Epithelial cell of esophagus (primary cell): Measurements from ENCODE around the gene ZFAND5.

Experiments
- DNase-seq: peaks from one replicate; pipeline ENCODE4 v3.0.0; 2010; ENCODE audit warnings: low read depth
- H3K4me3 ChIP-seq: 2 replicates; pipeline ENCODE4 v1.5.1; 2011; ENCODE audit warnings: mild to moderate bottlenecking, low read length, control low read depth
- TF ChIP-seq, protein P1 (sequence below): IDR thresholded peaks from 2 replicates; pipeline ENCODE4 v1.5.1; 2011; ENCODE audit warnings: low read depth, mild to moderate bottlenecking, low read length, control low read depth, inconsistent platforms; ENCODE audit not compliant: insufficient read depth; ENCODE audit errors: missing control alignments

Gene ZFAND5

DNA sequence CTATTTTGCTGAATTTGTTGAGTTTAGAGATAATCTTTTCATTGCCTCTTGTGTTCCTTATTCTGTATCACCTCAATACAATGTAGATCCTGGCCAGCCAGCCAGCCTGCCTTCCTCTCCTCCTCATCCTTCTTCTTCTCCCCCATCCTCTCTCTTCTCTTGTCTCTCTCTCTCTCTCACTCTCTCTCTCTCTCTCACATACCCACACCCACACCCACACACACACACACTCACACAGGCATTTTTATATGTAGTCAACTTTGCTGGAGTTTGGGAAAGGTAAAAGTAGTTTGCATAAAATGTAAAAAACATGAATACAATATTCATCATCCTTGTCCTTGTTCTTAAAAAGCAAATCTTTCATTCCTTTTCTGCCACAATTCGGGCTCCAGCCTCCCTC is 60.5 kb downstream of the ZFAND5 start:
- DNase-seq = no peak
- no peak overlapping the region for H3K4me3 ChIP-seq
- TF ChIP-seq, protein P1, sequence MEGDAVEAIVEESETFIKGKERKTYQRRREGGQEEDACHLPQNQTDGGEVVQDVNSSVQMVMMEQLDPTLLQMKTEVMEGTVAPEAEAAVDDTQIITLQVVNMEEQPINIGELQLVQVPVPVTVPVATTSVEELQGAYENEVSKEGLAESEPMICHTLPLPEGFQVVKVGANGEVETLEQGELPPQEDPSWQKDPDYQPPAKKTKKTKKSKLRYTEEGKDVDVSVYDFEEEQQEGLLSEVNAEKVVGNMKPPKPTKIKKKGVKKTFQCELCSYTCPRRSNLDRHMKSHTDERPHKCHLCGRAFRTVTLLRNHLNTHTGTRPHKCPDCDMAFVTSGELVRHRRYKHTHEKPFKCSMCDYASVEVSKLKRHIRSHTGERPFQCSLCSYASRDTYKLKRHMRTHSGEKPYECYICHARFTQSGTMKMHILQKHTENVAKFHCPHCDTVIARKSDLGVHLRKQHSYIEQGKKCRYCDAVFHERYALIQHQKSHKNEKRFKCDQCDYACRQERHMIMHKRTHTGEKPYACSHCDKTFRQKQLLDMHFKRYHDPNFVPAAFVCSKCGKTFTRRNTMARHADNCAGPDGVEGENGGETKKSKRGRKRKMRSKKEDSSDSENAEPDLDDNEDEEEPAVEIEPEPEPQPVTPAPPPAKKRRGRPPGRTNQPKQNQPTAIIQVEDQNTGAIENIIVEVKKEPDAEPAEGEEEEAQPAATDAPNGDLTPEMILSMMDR = no peak
